HG02678 (cell line): ENCODE data around the gene HOXD13.

Source experiments
- ATAC-seq: cut with Tn5 transposase; IDR thresholded peaks from one replicate; pipeline ENCODE4 v1.9.1; 2021; ENCODE audit warnings: mild to moderate bottlenecking, moderate library complexity; ENCODE audit not compliant: unreplicated experiment

The HOXD13 gene

GRCh38 chr2:176118601-176119339 lies 26.2 kb downstream of the HOXD13 start:
- no peak for ATAC-seq

- ATAC-seq, result no peak
Observed at GRCh38 chr2:176120364-176121189, 28.1 kb downstream of the HOXD13 start.

- ATAC-seq, result no peak
Observed at GRCh38 chr2:176121190-176122051, 28.9 kb downstream of the HOXD13 start.

GRCh38 chr2:176122052-176122682 lies 29.6 kb downstream of the HOXD13 start:
- no peak for ATAC-seq

- no peak for ATAC-seq
Observed at GRCh38 chr2:176122683-176123410, 30.3 kb downstream of the HOXD13 start, which contains the start of gene HOXD9. Gene HOXD9 (plus strand): TSS chr2:176122719. CDS start chr2:176122769, 50 bp downstream.

GRCh38 chr2:176123411-176124109 lies 31.0 kb downstream of the HOXD13 start:
- no peak for ATAC-seq

- ATAC-seq, result no peak
Observed at GRCh38 chr2:176124110-176124946, 31.8 kb downstream of the HOXD13 start.

- ATAC-seq, result no peak
Observed at GRCh38 chr2:176124947-176125771, 32.6 kb downstream of the HOXD13 start.

GRCh38 chr2:176125772-176126054 lies 33.2 kb downstream of the HOXD13 start:
- no peak for ATAC-seq

- ATAC-seq, result no peak
Observed at GRCh38 chr2:176126929-176127773, 34.6 kb downstream of the HOXD13 start.

- ATAC-seq, result no peak
Observed at GRCh38 chr2:176127774-176128072, 35.2 kb downstream of the HOXD13 start.

GRCh38 chr2:176128172-176128981 lies 35.9 kb downstream of the HOXD13 start:
- ATAC-seq, result no peak

- ATAC-seq, result no peak
Observed at GRCh38 chr2:176128982-176129796, 36.7 kb downstream of the HOXD13 start, which contains the start of gene HOXD8. Gene HOXD8 (plus strand): TSS chr2:176129705. CDS start chr2:176130367, 662 bp downstream.

- no peak for ATAC-seq
Observed at GRCh38 chr2:176129813-176130146, 37.3 kb downstream of the HOXD13 start.

- no peak for ATAC-seq
Observed at GRCh38 chr2:176130147-176130956, 37.8 kb downstream of the HOXD13 start.
